ENCODE data around the gene HAP1. TPM values are rescaled to one million over a fixed set of nuclear protein-coding genes. Genes with fewer than 3 reads are reported as not detected.

The HAP1 gene
- total and polyA plus RNA-seq, 2 of the 8 experiments (the other 6 are each of a cell fraction or from before 2014, with no cell fraction given), result 2.3 to 3.6 TPM

DNA sequence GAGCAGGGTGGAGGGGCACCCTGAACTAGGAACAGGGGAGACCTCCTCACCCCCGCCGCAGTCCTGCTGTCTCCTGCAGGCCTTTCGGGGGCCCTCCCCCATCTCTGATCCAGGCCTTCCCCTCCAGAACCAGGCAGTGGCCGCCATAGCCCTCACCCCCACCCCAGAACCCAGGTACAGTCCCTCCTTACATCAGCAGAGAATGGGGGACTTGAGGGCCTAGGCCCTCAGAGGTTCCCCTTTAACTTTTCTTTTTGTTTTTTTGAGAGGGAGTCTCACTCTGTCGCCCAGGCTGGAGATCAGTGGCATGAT is 4.3 kb upstream of the HAP1 start:
- H3K56ac ChIP-seq (replicated peaks; ENCODE audit: insufficient read length, low read depth, low read length), result no peak overlapping the region
- 0 out of 2 replicates have a peak overlapping the region, but pooled peaks have one; percentile 46 for H2AFZ ChIP-seq (ENCODE audit: low read length)
- H3K4me1 ChIP-seq (replicated peaks in 1 of 4; ENCODE audit: control insufficient read depth in 3 of 4, insufficient read depth in 4 of 4, low read length in 3 of 4), result peaks cover 0 to 9% (median 7%) of the 10 kb centered on the region in 4 experiments; a peak in 6 of 7 replicates
- DNase-seq (ENCODE audit: low read depth in 1 of 2, low spot score in 2 of 2) (peak in 1 of 2 experiments; percentile 56), FAIRE-seq (no peak)
- H3K14ac ChIP-seq (ENCODE audit: insufficient read length), result no peak overlapping the region
- no peaks in the 10 kb centered on the region for H3K79me1 ChIP-seq (ENCODE audit: low read depth, low read length)
- 92% methylated on average over 5 of the region's 5 CpGs; no CpG with 5 or more reads in 1 of the 2 experiments for WGBS, 2 experiments (ENCODE audit: extremely low coverage in 1 of 2, insufficient coverage in 1 of 2, insufficient read length in 1 of 2, insufficient replicate concordance in 2 of 2, low coverage in 1 of 2, low lambda C conversion rate in 2 of 2, missing lambda C conversion rate in 1 of 2)
- ChIA-PET POLR2A (ENCODE audit: partially characterized antibody) (interaction anchor here (0.7 to 2.4 kb wide), 2 partner anchors 49 to 60 kb away, joined by 3 to 13 read pairs; partner anchors contain the start of gene EIF1), CTCF (ENCODE audit: partially characterized antibody) (interaction anchor here (1.0 to 1.3 kb wide), 2 partner anchors 48 to 63 kb away, joined by 3 to 4 read pairs; partner anchors contain the start of gene JUP)
- TF ChIP-seq HDAC2 (IDR thresholded peaks at IDR 0.05; ENCODE audit: borderline replicate concordance in 1 of 2, low read depth in 2 of 2, low read length in 2 of 2) (no peak), POLR2AphosphoS5 (IDR thresholded peaks at IDR 0.05; ENCODE audit: low read depth, low read length) (no peak), KDM1A (IDR thresholded peaks at IDR 0.05; ENCODE audit: borderline replicate concordance, low read length) (no peak), CTBP2 (IDR thresholded peaks at IDR 0.05; ENCODE audit: borderline replicate concordance, insufficient read depth, insufficient read length, low read length) (no peak), FOSL1 (IDR thresholded peaks at IDR 0.05; ENCODE audit: insufficient read depth, low read depth, low read length) (no peak), ZNF274 (IDR thresholded peaks at IDR 0.05; ENCODE audit: borderline replicate concordance, extremely low read depth, low read length) (no peak), SIX5 (IDR thresholded peaks at IDR 0.05; ENCODE audit: low read depth, low read length) (no peak), RBBP5 (IDR thresholded peaks at IDR 0.05; ENCODE audit: borderline replicate concordance, low read depth, low read length) (no peak), POLR2A (IDR thresholded peaks at IDR 0.05; ENCODE audit: control extremely low read depth in 1 of 2, low read depth in 2 of 2, low read length in 2 of 2) (no peak)
- H3K27ac ChIP-seq (ENCODE audit: low read depth, low read length), result no peak overlapping the region
- peaks cover 11% of the 10 kb centered on the region for H3K23me2 ChIP-seq (ENCODE audit: low read depth, low read length)
- H4K20me1 ChIP-seq (replicated peaks in 1 of 2; ENCODE audit: control insufficient read depth in 1 of 2, insufficient read depth in 2 of 2, low read length in 2 of 2), result peaks cover 0 to 2% of the 10 kb centered on the region in 2 experiments
- H2AK5ac ChIP-seq (ENCODE audit: low read depth, low read length), result no peak overlapping the region
- H3K27me3 ChIP-seq (replicated peaks in 1 of 4; ENCODE audit: control insufficient read depth in 3 of 4, extremely low read depth in 1 of 4, insufficient read depth in 3 of 4, low read length in 3 of 4), result peaks cover 7 to 42% (median 27%) of the 10 kb centered on the region in 4 experiments
- H2BK12ac ChIP-seq (ENCODE audit: low read depth, low read length), result peak overlapping the region; percentile 97; the same call in 1 of the 2 replicates
- H3K9ac ChIP-seq (replicated peaks in 1 of 4; ENCODE audit: extremely low read depth in 1 of 4, low read depth in 3 of 4, low read length in 3 of 4), result no peak overlapping the region
- H3K4me3 ChIP-seq (ENCODE audit: extremely low read depth in 1 of 4, insufficient read depth in 2 of 4, low read depth in 3 of 4, low read length in 4 of 4), result no peak overlapping the region
- no peaks in the 10 kb centered on the region for H3K9me3 ChIP-seq (ENCODE audit: insufficient read depth in 2 of 2, low read depth in 1 of 2, low read length in 1 of 2)
- H2BK20ac ChIP-seq (ENCODE audit: low read length), result no peak overlapping the region
- peak overlapping the region; percentile 94; the same call in 1 of the 2 replicates for H4K8ac ChIP-seq (ENCODE audit: extremely low read depth, insufficient read depth, low read length)
- no peak overlapping the region for H3K23ac ChIP-seq (ENCODE audit: insufficient read length)
- H3K36me3 ChIP-seq (ENCODE audit: control insufficient read depth in 2 of 4, insufficient read depth in 4 of 4, low read length in 3 of 4), result no peaks in the 10 kb centered on the region
- no peak overlapping the region for H2BK15ac ChIP-seq (ENCODE audit: low read length)
- no peaks in the 10 kb centered on the region for H3K79me2 ChIP-seq (ENCODE audit: control insufficient read depth in 1 of 2, insufficient read depth in 2 of 2, low read length in 2 of 2)
- peak overlapping the region; percentile 60 for H3K18ac ChIP-seq (ENCODE audit: extremely low read depth, low read length)
- no peak overlapping the region for H2BK5ac ChIP-seq (ENCODE audit: low read depth, low read length)
- peak overlapping the region; percentile 5 for H3K4ac ChIP-seq (replicated peaks; ENCODE audit: insufficient read length, low read depth, low read length)
- H4K91ac ChIP-seq (replicated peaks; ENCODE audit: insufficient read length, low read length), result peak overlapping the region; percentile 89
- H4K5ac ChIP-seq (ENCODE audit: insufficient read length, low read depth, low read length), result no peak overlapping the region
- H3K4me2 ChIP-seq (ENCODE audit: insufficient read depth in 1 of 2, low read depth in 2 of 2, low read length in 2 of 2), result no peak overlapping the region
- H2BK120ac ChIP-seq (replicated peaks; ENCODE audit: low read depth, low read length), result no peak overlapping the region

Measured in H1 (cell line).